B cell (primary cell): Measurements from ENCODE around the gene LRRC8E. TPM values are rescaled to one million over a fixed set of nuclear protein-coding genes. Genes with fewer than 3 reads are reported as not detected.

Source experiments
- ATAC-seq: fragments of 200-7000 bp; cut with Tn5 transposase; one replicate; pipeline ENCODE4 v1.10.0; 2021; ENCODE audit warnings: low read depth, mild to moderate bottlenecking, moderate number of reproducible peaks, moderate library complexity
- CTCF ChIA-PET: fragments of 350-600 bp; sonication (Branson Sonifier 250); formaldehyde crosslinking; loops from one replicate; lab custom pipeline; 2021; ENCODE audit warnings: antibody characterized with exemption, inconsistent platforms; lab: Charles Lee
- POLR2A ChIA-PET: fragments of 350-600 bp; sonication (Branson Sonifier 250); formaldehyde crosslinking; loops from one replicate; lab custom pipeline; 2021; ENCODE audit warnings: antibody characterized with exemption; lab: Charles Lee
- DNase-seq: peaks from one replicate; pipeline ENCODE4 v3.0.0; 2013
- H2AFZ ChIP-seq: 2 replicates; pipeline ENCODE4 v1.6.1; 2012; ENCODE audit warnings: mild to moderate bottlenecking, low read depth, low read length; ENCODE audit not compliant: insufficient read depth, poor library complexity, severe bottlenecking
- H3K27ac ChIP-seq, 2 donors: 1 replicate in 1 of 2; 2 replicates in 1 of 2; pipeline ENCODE4 v1.5.1; 2012 to 2013; ENCODE audit warnings: low read length in 2 of 2, mild to moderate bottlenecking in 2 of 2, moderate library complexity in 1 of 2
- H3K27me3 ChIP-seq, 4 experiments: fragments of 200-600 bp in 1 of 4; sonication (generic) in 1 of 4; replicated peaks in 1 of 4; 1 replicate in 2 of 4; 2 replicates in 2 of 4; pipeline versions ENCODE4 v1.6.1 to v1.7.0; 2013 to 2016; ENCODE audit warnings: low read length in 3 of 4, mild to moderate bottlenecking in 2 of 4, mixed read lengths in 1 of 4, moderate library complexity in 1 of 4; ENCODE audit not compliant: insufficient read depth in 4 of 4, control insufficient read depth in 3 of 4; ENCODE audit errors: control extremely low read depth in 1 of 4
- H3K36me3 ChIP-seq, 2 experiments: replicated peaks in 1 of 2; 1 replicate in 1 of 2; 2 replicates in 1 of 2; pipeline versions ENCODE4 v1.6.1 to v1.7.1; 2013; ENCODE audit warnings: low read length in 1 of 2; ENCODE audit not compliant: insufficient read depth in 2 of 2, control insufficient read depth in 1 of 2; ENCODE audit errors: control extremely low read depth in 1 of 2, extremely low read depth in 1 of 2
- H3K4me1 ChIP-seq, 2 donors: fragments of 200-600 bp in 1 of 2; sonication (generic) in 1 of 2; 1 replicate in 1 of 2; 2 replicates in 1 of 2; pipeline versions ENCODE4 v1.5.1 to v1.6.1; 2013 to 2017; ENCODE audit warnings: low read length in 2 of 2; ENCODE audit not compliant: control insufficient read depth in 2 of 2, insufficient read depth in 2 of 2
- H3K4me2 ChIP-seq: replicated peaks from 2 replicates; pipeline ENCODE3; 2012; ENCODE audit warnings: mild to moderate bottlenecking, low read depth, low read length; ENCODE audit not compliant: poor library complexity, severe bottlenecking
- H3K4me3 ChIP-seq, 5 experiments: fragments of 200-600 bp in 1 of 5; sonication (generic) in 1 of 5; 1 replicate in 3 of 5; 2 replicates in 2 of 5; pipeline versions ENCODE4 v1.5.1 to v1.7.0; 2011 to 2016; ENCODE audit warnings: low read length in 4 of 5, mild to moderate bottlenecking in 4 of 5, low read depth in 2 of 5, control low read depth in 1 of 5, moderate library complexity in 1 of 5; ENCODE audit not compliant: insufficient read depth in 1 of 5; ENCODE audit errors: control extremely low read depth in 1 of 5, extremely low read depth in 1 of 5
- H3K79me2 ChIP-seq: fragments of 200-600 bp; sonication (generic); one replicate; pipeline ENCODE4 v1.6.0; 2016; ENCODE audit warnings: low read length; ENCODE audit not compliant: control insufficient read depth, insufficient read depth
- H3K9ac ChIP-seq: fragments of 200-600 bp; sonication (generic); 2 replicates; pipeline ENCODE4 v1.6.1; 2017; ENCODE audit warnings: mild to moderate bottlenecking, low read length, moderate library complexity
- H3K9me3 ChIP-seq, 3 donors: one replicate each; pipeline versions ENCODE4 v1.6.1 to v1.7.1; 2013; ENCODE audit warnings: low read length in 2 of 3; ENCODE audit not compliant: control insufficient read depth in 2 of 3, insufficient read depth in 1 of 3; ENCODE audit errors: control extremely low read depth in 1 of 3
- H4K20me1 ChIP-seq: 2 replicates; pipeline ENCODE4 v1.6.0; 2012; ENCODE audit warnings: mild to moderate bottlenecking, low read length; ENCODE audit not compliant: insufficient read depth, control insufficient read depth, poor library complexity, severe bottlenecking
- H3K27ac Mint-ChIP-seq: one replicate; pipeline ENCODE4 v1.8.0; 2021; ENCODE audit warnings: mixed read lengths
- H3K27me3 Mint-ChIP-seq: one replicate; pipeline ENCODE4 v1.8.0; 2021; ENCODE audit warnings: mixed read lengths
- H3K4me1 Mint-ChIP-seq: one replicate; pipeline ENCODE4 v1.8.0; 2021; ENCODE audit warnings: mixed read lengths
- H3K4me3 Mint-ChIP-seq: one replicate; pipeline ENCODE4 v1.8.0; 2021; ENCODE audit warnings: mixed read lengths
- H3K9me3 Mint-ChIP-seq: one replicate; pipeline ENCODE4 v1.8.0; 2022; ENCODE audit warnings: mixed read lengths; ENCODE audit not compliant: insufficient read depth
- CTCF ChIP-seq: fragments of 200-600 bp; IDR thresholded peaks from one replicate; pipeline ENCODE4 v1.8.0; 2022; ENCODE audit warnings: antibody characterized with exemption, mild to moderate bottlenecking
- EZH2 ChIP-seq: IDR thresholded peaks from 2 replicates; pipeline ENCODE4 v1.6.1; 2012; ENCODE audit warnings: borderline replicate concordance, low read depth, mild to moderate bottlenecking, moderate library complexity, low read length; ENCODE audit not compliant: insufficient read depth, poor library complexity, severe bottlenecking
- WGBS: methylation state at CpG from one replicate; pipeline ENCODE4 v1.1.5; 2013; ENCODE audit warnings: missing lambda C conversion rate; ENCODE audit not compliant: insufficient coverage; 5-methylcytosine and 5-hydroxymethylcytosine counted together
- intact Hi-C: fragments of 100-400 bp; cut with micrococcal nuclease; formaldehyde crosslinking; loops from one replicate; pipeline ENCODE4 v1.10.0; 2022
- polyA plus RNA-seq: library from polyadenylated mRNA; depleted of rRNA; stranded (reverse); fragments of >200 nt; gene quantifications from 2 replicates; pipeline ENCODE4 v1.2.3, GENCODE V29; 2012
- total RNA-seq, 2 donors: library from RNA; stranded (reverse); fragments of 120-200 nt in 1 of 2; gene quantifications; 1 replicate in 1 of 2; 2 replicates in 1 of 2; pipeline versions ENCODE4 v1.2.3 to v1.2.4, GENCODE V29; 2013 to 2022

The LRRC8E gene
- total and polyA plus RNA-seq, 2 donors (not counting 1 experiment from before 2014, with no cell fraction given): not detected

- Histone ChIP-seq H3K9ac (no peak overlapping the region), H3K4me3 (no peak overlapping the region), H3K4me2 (peak overlapping the region; percentile 83), H2AFZ (no peak overlapping the region), H3K27me3 (peaks cover 0 to 24% (median 15%) of the 10 kb centered on the region in 4 experiments), H3K79me2 (peaks cover 8% of the 10 kb centered on the region), H3K27ac (no peak overlapping the region), H4K20me1 (peaks cover 50% of the 10 kb centered on the region), H3K4me1 (peaks cover 48 to 55% of the 10 kb centered on the region in 2 donors), H3K36me3 (peaks cover 0 to 13% of the 10 kb centered on the region in 2 experiments), H3K9me3 (peaks cover 0 to 18% (median 0%) of the 10 kb centered on the region in 3 donors)
- no peaks in the 10 kb centered on the region for H3K9me3 Mint-ChIP-seq
- intact Hi-C loops: no loop called here
- DNase-seq (no peak), ATAC-seq (no peak)
- TF ChIP-seq EZH2: no peak
- TF ChIP-seq CTCF: no peak
- peaks cover 44% of the 10 kb centered on the region for H3K4me1 Mint-ChIP-seq
- no peak overlapping the region for H3K27ac Mint-ChIP-seq
- H3K27me3 Mint-ChIP-seq: peaks cover 15% of the 10 kb centered on the region
- H3K4me3 Mint-ChIP-seq: peak overlapping the region; percentile 69
- ChIA-PET POLR2A (interaction anchor here (1.8 to 2.8 kb wide), 2 partner anchors 21 kb away, joined by 4 to 29 read pairs; partner anchors contain the start of gene TIMM44), CTCF (interaction anchor here (3.0 to 3.8 kb wide), 2 partner anchors 22 to 53 kb away, joined by 13 to 28 read pairs; partner anchors contain the start of gene TIMM44)
- WGBS: 98% methylated on average over 23 of the region's 31 CpGs
Measured at GRCh38 chr19:7921967-7922835, 33.9 kb downstream of the LRRC8E start.

GRCh38 chr19:7922836-7923195 lies 34.5 kb downstream of the LRRC8E start:
- Mint-ChIP-seq H3K9me3 (no peaks in the 10 kb centered on the region), H3K4me3 (peak overlapping the region; percentile 26), H3K27ac (no peak overlapping the region), H3K4me1 (peaks cover 43% of the 10 kb centered on the region), H3K27me3 (peaks cover 14% of the 10 kb centered on the region)
- WGBS: 91% methylated on average over 4 of the region's 8 CpGs
- peaks cover 42 to 49% of the 10 kb centered on the region in 2 donors for H3K4me1 ChIP-seq
- POLR2A ChIA-PET: interaction anchor here (1.8 kb wide), 1 partner anchor 20 kb away, joined by 4 read pairs; the partner anchor contains the start of gene TIMM44
- ATAC-seq (no peak), DNase-seq (no peak)
- no peak overlapping the region for H3K4me2 ChIP-seq
- peaks cover 0 to 16% (median 0%) of the 10 kb centered on the region in 3 donors for H3K9me3 ChIP-seq
- peaks cover 8% of the 10 kb centered on the region for H3K79me2 ChIP-seq
- peaks cover 49% of the 10 kb centered on the region for H4K20me1 ChIP-seq
- H3K9ac ChIP-seq: no peak overlapping the region
- H3K27ac ChIP-seq: no peak overlapping the region
- H3K4me3 ChIP-seq: no peak overlapping the region
- peaks cover 0 to 19% (median 13%) of the 10 kb centered on the region in 4 experiments for H3K27me3 ChIP-seq
- TF ChIP-seq CTCF (no peak), EZH2 (no peak)
- peaks cover 0 to 13% of the 10 kb centered on the region in 2 experiments for H3K36me3 ChIP-seq
- intact Hi-C loops: no loop called here
- CTCF ChIA-PET: interaction anchor here (3.8 kb wide), 1 partner anchor 21 kb away, joined by 28 read pairs; the partner anchor contains the start of gene TIMM44
- H2AFZ ChIP-seq: no peak overlapping the region
